ENCODE results near the gene MECP2.

DNA sequence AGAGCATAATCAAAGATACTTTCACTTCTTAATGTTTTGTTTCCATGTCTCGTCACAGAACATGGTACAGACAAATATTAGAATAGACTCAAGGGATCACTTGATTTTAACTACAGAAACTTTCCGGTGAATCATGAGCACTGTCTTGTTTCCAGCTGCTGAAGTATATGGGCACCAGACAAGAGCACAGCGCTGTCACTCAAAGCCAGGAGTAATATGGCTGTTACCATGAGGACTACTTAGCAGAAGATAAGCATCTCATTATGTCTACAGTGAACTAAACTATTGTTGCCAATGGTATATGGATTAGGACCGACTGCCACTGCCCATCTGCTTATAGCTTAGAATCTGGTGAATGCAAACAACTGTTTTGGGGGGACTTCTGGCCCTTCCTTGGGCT, 34.3 kb downstream of the MECP2 start:
- no peak for TF ChIP-seq ESRRG (CRISPR knock-in tag; IDR thresholded peaks at IDR 0.05)
- TF ChIP-seq, protein P1, sequence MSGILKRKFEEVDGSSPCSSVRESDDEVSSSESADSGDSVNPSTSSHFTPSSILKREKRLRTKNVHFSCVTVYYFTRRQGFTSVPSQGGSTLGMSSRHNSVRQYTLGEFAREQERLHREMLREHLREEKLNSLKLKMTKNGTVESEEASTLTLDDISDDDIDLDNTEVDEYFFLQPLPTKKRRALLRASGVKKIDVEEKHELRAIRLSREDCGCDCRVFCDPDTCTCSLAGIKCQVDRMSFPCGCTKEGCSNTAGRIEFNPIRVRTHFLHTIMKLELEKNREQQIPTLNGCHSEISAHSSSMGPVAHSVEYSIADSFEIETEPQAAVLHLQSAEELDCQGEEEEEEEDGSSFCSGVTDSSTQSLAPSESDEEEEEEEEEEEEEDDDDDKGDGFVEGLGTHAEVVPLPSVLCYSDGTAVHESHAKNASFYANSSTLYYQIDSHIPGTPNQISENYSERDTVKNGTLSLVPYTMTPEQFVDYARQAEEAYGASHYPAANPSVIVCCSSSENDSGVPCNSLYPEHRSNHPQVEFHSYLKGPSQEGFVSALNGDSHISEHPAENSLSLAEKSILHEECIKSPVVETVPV (CRISPR knock-in tag; IDR thresholded peaks at IDR 0.05) = no peak

All from SK-N-SH treated with all-trans-retinoic acid at 6 μM for 48 hours (cell line).